Inflammatory macrophage (primary cell): ENCODE results near the gene MNX1.

ENCODE experiments used
- DNase-seq, 2 donors: peaks; one replicate each; pipeline ENCODE4 v3.0.0-alpha.2; 2020 to 2022

Gene MNX1

DNA sequence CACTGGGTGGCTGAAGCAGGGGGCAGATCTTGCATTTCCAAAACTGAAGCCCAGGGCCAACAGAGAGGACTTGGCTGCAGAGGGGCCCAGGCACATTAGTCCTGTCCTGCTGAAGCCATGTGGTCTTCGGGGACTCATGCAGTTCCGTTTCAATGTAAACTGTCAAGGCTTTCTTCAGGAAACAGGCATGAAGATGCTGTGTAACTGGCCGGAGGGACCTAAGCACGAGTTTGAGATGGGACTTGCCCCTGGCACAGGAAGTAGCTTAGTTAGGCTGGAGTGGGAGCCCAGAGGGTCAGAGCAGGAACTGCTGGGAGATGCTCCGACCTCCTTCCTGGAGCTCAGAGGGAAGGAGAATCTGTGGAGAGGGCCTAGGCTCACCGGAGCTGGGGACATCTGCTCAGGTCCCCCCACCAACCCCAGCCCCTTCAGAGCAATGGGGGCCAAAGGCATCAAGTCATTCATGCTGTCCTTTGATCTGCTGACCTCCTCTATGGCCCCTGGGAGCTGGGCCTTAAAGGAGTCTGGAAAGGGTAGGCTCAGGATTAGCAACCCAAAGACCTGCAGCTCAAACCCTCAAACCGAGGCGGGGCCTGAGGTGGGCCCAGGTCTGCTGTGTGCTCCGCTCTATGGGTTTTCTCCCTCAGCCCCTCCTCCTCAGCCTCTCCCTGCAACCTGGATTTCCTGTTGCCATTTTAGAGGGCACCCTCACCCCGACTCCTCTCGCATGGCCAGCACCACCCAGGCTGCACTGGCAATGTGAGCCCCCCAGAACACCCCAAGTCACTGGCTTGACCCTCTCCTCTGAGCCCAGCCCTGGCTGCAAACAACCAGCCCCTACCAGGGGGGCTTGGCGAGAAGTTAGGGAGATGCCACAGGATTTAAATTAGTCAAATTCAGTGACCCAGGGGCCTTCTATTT lies 4.4 kb upstream of the MNX1 start:
- DNase-seq = no peak

DNA sequence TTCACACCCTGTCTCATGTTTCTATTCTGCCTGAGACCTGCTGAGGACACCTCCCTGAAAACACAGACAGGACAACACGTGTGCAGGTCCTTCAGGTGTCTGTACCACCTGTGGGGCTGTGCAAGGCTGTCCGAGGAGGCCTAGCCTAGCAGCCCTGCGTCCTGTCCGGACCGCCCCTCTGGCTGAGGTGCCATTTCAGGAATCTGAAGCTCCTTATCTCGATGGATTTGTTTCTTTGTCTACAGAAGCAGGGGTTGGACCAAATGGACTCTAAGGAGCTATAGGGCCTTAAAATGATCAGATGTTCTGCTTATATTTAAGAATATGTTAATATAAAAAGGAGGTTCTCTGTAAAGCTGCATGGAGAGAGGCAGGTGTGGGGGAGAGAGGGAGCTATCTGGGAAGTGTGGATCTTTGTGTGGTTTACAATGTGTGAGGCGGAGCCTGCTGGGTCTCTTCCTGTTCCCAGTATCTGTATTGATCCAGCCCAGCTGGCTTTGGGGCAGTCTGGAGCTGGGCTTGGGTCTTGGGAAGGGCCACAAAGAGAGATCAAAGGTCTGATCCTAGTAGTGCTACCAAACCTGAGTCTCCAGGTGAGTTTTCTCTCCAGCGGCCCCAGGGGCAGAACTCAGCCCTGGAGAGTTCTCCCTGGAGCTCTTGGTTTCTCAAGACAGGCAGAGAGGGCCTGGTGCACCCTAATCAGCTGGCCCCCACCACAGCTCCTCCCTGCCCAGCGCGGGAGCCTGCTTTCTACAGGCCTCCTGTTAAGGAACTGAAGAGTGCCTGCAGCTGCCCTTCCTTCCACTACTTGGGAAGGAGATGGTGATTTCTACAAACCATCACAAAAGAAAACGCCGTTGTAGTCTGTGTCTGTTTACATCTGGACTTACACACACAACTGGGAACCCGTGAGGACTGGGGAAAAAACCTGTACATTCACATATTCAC lies 3.4 kb upstream of the MNX1 start:
- DNase-seq = no peak

DNA sequence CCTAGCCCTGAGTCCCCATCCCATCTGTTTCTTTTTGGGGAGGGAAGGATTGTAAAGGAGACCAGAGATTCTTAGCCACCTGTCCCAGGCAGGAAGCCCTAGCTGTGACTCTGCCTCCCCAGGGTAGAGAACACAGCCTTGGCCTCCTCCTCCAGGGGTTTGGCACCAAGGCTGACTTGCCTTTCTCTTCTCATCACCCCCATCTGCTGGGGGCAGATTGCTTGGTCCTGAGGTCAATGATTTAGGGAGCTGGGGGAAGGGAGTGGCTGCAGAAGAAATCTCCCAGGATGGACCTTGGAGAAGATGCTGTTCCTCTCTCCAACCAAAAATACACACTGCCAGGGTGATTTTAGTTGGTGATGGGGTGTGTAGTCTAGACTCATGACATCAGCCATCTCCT lies 2.6 kb upstream of the MNX1 start:
- DNase-seq = no peak

DNA sequence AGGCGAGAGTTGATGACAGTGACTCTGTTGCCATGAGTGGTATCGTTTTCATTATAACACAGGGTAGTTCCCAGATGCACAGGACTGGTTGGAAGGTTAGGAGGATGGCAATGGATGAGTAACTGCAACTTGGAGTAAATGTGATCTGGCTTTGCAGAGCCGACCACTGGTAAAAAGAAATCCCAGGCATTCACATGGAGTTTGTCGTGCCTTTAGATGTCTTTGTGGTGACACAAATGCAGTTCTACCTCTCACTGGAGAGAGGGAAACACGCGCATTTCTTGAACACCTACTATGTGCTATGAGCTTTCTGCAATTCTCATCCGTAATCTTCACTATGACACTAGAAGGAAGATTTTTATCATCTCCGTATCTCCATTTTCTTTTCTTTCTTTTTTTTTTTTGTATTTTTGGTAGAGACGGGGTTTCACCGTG lies 1.7 kb upstream of the MNX1 start:
- no peak for DNase-seq

DNA sequence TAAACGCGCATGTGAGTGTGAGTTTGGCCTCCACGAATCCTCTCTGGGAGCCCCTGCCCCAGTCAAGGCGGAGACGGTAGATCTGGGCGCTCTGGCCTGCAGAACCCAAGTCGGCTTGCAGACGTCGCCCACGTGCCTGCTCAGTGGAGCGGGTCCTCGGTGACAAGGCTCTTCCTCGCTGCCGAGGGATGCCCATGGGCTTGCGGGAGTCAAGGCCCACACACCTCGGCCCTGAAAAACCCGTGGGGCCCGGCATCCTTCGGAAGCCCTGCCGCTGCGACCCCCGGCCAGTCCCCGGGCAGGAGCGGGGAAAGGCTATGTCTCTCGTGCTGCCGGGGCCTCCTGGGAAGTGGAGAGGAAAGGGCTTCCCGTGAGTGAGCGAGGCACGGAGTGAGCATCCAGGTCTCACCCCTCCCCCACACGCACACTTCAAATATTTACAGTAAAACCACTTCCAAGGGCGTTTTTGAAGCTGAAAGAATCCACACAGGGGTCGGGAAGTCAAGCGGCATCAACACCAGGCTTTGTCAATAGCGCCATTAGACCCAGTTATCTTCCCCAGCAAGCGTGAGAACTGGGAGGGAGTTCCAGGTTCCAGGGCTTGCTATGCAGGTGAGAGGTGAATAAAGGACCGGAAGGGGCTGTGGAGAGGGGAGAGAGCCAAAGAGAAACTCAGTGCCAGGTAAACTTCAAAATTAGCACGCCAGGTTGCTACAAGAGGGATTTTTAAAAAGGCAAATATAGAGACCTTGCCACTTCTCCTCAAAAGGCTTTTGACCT lies 1.1 kb upstream of the MNX1 start:
- DNase-seq = no peak

DNA sequence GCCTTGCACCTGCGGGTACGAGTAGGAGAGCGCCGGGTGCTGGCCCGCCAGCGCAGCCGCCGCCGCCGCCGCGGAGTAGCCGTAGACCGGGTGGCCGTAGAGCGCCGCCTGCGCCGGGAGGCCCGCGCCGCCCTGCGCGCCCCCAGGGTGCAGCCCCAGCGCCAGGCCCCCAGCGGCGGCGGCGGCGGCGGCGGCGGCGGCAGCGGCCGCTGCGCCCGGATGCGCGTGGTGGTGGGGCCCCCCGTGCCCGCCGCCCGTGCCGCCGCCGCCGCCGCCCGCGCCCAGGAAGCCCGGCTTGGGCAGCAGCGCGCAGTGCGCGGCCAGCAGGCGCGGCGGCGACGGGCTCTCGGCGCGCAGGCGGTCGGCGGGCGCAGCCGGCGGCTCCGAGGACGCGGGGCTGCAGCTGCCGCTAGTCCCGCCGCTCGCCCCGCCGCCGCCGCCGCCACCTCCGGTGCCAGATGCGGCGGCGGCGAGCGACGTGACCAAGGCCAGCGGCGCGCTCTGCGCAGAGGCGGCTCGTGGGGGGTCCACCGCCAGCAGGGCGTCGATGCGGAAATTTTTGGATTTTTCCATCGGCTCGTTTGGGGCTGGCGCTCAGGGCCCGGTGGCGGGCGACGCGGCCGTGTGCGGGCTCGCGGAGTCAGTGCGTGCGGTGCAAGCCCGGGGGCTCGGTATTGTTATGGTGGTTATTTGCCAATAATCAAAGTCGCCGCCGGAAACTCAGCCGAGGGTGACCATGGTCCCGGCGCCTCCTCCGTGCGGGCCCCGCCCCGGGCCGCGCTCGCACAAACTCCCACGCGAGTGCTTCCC lies 480 bp downstream of the MNX1 start:
- no peak for DNase-seq

DNA sequence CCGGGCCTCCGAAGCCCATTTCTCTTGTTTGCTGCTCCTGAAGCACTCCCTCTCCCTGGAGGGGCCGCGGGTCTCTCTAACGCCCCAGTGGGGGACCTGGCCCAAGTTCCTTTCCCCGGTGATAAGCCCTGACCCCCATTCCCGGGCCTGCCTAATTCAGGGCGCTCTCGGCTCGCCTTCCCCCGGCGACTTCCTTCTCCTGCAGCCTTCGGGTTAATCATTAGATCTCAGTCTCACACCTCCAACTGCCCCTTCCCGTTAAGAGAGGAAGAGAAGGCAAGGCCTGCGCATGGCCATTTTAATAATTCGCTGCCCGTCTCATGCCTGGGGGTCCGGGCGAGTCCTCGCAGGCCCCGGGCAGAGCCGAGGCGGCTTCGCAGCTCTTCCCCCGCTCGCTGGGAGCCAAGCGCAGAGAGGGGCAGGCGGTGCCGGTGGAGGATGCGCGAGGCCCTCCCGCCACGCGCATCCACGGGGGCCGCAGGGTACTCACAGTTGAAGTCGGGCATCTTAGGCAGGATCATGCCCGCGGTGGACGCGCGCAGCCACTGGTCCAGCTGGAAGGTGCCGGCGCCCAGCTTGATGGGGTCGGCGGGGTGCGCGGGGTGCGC lies 1.2 kb downstream of the MNX1 start:
- DNase-seq = no peak

DNA sequence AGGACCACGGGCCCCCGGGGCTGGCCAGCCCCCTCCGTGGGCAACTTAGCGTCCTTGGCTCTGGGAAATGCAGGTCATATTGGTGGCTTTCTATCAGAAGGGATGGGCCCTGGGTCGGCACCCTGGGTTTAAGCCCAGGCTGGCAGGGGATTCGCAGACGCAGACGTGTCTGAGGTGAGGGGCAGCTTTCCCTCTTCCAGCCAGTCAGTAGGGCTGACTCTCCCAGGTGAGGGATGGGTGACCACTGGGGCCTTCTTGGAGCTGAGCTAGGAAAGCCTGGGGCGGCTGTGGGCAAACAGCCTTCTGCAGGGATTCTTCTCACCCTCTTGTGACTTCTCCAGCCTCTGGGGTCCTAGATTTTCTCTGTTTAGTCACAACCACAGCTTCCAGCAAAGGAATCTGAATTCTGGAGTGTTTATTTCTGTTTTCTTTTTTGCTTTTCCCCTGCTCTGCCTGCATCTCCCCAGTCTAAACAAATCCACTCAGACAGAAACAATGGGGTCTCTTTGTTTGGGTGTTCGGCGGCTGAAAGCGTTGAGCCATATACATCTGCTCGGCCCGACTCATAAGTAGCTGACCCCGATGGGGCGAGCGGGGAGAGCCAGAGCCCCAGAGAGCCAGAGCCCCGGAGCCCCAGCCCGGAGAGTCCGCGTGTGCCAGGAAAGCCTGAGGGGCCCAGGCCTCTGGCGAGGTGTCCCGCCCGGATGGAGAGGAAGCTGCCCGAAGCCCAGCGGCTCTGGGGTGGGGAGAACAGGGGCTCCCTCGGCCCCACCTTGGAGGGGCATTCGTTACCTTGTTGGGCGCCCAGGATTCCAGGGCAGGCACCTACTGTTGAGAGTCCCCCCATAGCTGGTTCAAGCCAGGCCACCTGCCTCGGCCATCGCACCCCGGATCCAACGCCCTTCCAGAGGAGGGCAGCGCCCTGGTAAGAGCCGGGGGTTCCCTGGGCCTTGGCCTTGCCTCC lies 2.0 kb downstream of the MNX1 start:
- DNase-seq = no peak

DNA sequence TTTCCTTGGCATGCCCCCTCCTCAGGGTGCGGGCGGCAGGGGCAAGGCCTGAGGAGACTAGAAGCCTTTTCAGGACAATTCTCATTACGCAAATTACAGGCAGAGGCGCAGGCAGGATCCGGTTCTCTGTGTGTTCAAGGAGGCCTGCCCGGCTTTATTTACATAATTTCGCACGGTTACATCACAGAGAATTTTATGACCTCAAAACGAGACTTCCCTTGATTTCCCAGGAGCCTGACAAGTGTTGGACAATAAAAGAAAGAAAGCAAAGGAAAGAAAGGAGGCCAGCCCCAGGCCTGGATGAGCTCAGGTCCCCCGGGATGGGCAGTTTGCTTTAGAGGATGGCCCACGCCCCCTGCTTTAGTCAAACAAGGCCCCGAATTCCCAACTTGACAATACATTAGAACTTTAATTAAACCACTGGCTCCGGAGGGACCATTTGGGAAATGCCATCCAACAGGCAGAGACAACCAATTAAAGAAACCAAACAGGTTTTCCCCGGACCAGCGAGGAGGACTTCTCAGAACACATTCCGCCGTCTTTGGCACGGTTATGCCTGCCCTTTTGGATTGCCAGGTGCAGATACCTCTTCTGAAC lies 2.9 kb downstream of the MNX1 start:
- no peak for DNase-seq

DNA sequence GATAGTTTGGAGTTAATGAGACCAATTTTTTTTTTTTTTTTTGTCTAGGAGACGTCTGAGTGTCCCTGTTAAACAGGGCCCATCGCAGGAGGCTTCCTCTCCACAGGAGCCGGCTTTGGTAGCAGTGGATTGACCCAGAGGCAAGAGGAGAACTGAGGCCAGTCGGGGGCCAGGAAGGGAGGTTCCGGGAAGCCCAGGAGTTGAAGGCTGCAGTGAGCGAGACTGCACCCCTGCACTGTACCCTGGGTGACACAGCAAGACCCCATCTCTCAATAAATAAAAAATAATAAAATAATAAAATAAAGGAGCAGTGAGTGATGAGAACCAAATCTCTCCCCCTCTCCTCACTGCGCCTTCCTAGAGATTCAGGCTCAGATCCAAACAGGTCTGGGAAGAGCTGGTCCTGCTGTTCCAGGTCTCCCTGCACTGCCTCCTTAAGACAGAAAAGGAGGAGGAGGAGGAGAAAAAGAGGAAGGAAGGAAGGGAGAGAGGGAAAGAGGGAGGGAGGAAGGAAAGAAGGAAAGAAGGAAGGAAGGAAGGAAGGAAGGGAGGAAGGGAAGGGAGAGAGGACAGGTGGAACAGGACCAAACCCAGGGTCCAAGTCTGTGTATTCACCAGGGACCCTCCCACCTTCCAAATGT lies 3.5 kb downstream of the MNX1 start:
- no peak for DNase-seq

DNA sequence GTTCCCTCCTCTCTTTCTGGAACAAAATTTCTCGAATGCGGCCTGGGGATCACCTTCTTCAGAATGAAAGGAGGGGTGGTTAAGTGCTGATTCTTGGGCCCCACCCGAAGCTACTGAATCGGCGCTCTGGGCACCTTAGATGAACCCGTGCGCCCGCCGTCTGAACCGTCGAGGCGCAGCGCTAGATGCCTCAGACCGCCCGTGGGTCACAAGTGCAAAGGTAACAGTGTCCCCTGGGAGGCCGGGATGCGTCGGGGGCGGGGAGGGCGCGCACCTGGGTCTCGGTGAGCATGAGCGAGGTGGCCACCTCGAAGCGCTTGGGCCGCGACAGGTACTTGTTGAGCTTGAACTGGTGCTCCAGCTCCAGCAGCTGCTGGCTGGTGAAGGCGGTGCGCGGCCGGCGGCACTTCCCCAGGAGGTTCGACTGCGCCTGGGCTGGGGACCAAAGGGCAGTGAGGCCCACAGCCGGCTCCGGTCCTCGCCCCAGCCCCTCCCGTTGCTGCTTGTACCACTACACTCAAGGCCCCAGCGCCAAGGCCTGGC lies 4.2 kb downstream of the MNX1 start:
- DNase-seq = no peak

DNA sequence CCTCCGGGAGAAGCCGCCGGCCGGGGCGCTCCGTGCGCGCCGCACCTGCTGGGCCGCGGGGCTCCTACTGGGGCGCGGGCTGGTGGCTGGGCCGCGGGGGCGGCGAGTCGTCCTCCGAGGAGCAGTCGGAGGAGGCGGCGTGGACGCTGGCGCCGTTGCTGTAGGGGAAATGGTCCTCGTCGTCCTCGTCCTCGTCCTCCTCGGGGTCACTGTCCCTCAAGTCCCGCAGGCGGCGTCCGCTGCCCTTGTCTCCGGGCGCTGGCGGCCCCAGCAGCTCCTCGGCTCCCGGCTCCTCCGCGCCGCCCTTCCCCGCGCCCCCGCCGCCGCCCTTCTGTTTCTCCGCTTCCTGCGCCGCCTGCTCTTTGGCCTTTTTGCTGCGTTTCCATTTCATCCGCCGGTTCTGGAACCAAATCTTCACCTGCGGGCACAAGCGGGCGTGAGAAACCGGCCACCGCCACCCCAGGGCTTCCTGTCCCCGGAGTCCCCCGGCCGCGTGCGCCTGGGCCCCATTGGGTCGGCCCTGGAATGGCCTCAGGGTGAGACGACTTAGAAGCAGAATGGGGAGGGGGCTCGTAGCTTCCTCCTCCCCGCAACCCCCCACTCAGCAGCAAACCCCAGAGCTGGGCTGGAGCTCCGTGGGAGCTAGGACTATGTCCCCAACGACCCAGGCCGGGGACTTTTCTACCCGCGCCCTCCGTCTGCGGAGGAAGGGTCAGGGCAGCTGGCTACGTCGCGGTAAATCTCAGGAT lies 4.8 kb downstream of the MNX1 start:
- no peak for DNase-seq

DNA sequence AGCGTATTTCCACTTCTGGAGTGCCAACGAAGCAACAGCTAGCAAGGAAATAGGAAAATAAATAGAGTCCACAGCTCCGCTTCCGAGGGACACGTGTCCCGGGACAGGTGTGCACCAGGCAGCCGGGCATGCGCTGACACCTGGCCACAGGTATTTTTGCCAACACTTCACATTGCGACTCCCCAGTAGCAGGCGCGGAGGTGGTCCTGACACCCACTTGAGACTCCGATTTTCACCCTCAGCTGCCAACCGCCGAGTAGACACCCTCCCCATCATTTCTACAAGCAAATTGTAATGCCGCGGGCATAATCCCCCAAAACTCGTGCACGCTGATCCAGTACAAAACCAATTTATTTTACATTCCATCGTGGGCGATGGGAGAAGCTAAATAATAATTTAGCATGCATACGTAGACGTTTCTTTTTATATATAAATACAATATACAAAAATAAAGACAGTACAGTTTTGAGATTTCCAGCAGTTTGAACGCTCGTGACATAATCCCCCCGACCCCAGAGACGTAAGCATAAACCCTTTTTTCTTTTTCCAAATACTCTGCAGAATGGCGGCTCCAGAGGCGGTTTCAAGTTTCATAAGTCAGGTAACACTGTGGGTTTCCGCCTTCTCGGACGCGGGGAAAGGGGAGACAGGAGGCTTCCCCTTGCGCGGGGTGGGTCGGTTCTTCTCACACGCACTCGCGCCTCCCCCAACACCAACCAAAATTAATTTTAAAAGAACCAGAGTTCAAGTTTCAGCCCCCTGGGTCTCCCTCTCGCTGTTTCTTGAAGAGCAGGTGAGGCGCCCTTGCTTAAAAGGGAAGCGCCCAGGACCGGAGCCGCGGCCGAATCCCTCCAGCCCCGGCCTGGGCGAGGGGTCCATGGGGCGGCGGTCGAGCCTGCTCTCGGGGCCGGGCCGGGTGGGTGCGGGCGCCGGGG lies 5.7 kb downstream of the MNX1 start:
- no peak for DNase-seq

DNA sequence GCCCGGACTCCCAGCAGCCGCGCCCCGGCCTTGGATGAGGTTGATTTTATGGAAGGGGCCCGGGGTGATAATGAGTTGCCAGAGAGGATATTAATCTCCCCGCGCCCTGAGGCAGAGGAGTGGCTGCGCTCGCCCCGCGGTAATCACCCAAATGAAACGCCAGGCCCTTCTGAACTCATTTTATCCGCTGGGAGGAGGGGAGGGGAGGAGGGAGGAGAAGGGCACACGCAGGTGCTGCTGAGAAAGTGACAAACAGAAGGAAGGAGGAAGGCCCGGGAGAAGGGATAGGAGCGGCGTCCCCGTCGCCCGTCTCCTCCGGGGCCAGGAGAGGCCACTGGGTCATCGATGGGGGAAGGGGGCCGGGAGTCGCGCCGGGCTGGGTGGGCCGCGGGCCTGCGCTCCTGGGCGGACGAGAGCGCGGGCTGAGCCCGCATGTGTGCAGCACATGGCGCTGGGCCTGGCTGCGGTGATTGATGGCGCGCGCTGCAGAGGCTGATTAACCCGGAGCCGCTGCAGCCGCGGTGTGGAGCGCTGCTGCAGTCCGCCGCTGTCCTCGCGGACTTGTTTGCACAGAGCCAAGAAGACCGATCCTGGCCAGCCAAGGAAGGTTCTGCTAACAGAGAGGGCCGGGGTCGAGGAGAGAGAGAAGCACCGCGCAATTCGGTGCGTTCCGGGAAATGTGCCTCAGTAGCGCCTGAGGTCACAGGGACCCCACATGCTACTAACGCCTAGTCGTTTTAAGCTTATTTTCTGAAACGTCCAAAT lies 6.5 kb downstream of the MNX1 start:
- DNase-seq = no peak

DNA sequence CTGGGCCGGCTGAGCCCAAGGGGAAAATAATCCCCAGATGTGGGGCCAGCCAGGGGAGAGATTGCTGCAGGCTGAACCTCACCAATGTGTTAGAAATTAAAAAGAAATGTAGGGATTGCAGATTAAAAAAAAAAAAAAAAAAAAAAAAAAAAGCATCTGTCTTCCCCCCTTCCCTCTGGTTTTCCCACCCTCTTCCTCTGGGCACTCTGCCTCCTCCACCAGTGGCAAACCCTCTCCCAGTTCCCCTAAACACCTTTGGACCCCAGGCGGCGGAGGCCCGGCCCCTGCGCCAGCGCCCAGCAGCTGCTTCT lies 7.1 kb downstream of the MNX1 start:
- DNase-seq = no peak

DNA sequence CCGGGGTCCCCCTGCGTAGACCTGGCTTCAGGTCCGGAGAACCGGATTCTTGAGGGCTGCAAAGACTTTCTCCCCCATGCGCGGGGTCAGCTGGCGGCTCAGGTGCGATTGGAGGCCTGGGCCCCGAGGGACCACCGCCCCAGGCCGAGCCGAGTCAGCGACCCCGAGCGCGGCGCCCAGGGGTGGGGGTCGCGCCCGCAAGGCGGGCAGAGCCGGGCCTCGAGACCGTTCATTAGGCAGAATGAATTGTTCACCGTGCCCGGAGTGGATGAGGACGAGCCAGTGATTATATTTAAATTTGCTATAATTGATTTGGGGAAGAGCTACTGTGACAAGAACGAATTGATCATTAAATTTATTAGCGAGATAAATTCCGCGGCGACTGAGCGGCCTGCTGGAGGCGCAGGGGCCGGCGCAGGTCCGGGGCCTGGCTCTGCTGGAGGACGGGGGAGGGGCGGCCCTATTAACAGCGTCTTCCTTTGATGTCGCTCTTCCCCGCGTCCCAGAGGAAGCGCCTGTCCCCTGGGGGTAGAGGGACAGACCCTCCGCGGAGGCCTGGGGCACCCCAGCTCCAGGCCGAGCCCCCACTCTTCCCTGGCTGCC lies 7.5 kb downstream of the MNX1 start:
- no peak for DNase-seq
